Stimulated activated CD8-positive, alpha-beta memory T cell treated with anti-CD3 and anti-CD28 coated beads, Interleukin-4, amount 100 ng/mL, for 24 hours (primary cell): ENCODE results near the gene MGMT.

Experiments used
- DNase-seq: peaks from one replicate; pipeline ENCODE4 v3.0.0-alpha.2; 2020; ENCODE audit warnings: low read depth

The MGMT gene

GRCh38 chr10:129690248-129691070 is 223.4 kb downstream of the MGMT start:
- DNase-seq, result no peak

DNA sequence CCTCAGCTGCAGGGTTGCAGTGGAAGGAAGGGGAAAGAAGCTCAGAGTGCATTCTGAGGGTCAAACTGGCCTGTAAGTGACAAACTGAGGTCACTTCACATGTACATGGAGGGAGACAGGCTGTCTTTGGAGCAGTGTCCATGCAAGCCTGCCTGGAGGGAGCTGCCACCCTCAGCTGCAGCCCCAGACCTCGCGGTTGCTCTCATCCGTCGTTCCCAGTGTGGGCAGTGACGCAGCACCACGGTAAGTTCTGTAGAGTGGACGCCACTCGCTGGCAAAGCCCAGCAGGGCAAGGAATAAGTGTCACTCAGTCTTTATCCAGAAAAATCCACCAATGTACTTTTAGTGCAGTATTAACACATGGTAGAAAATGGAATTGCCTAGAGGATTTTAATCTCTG is 225.7 kb downstream of the MGMT start:
- DNase-seq, result no peak

GRCh38 chr10:129693382-129693781 is 226.3 kb downstream of the MGMT start:
- no peak for DNase-seq

- no peak for DNase-seq
Measured at GRCh38 chr10:129694184-129694583, 227.1 kb downstream of the MGMT start.

GRCh38 chr10:129694691-129695243 is 227.7 kb downstream of the MGMT start:
- DNase-seq, result no peak

- DNase-seq, result no peak
Measured at GRCh38 chr10:129695671-129696070, 228.6 kb downstream of the MGMT start.

DNA sequence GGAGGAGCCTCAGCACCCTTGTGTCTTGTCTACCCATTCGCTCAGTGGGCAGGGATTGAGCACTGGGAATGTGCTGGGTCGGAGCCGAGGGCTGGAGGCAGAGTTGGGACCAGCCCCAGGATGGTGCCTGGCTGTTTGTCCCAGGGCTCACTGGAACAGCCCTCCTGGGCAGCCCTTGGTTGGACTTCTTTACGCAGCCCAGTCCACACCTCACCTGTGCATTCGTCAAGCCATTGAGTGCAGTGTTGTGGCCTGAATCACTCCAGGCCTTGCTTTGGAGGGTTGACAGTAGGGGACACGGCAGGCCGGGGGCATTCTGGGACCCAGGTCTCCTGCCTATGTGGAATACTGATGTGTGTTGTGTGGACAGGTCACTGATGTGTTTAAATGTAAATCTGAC is 229.6 kb downstream of the MGMT start:
- no peak for DNase-seq

GRCh38 chr10:129697463-129698247 is 230.6 kb downstream of the MGMT start:
- DNase-seq, result no peak

- no peak for DNase-seq
Measured at GRCh38 chr10:129699722-129700340, 232.8 kb downstream of the MGMT start.

DNA sequence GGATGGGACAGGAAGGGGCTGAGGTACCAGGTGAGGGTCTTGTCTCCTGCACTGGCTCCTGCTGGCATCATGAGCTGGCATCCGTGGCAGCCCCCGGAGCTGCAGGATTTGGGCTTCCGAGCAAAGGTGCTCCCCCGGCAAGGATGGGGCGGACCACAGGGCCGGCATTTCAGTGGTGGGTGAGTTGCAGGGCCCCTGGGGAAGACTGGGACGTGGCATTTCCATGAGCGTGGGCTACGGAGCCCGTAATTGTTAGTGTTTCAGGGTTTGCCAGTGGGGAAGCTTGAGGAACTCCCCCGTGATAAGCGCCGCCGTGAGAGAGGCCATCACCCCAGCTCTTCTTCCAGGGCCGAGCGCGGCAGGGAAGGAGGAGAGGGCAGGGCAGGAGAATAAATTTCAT is 235.6 kb downstream of the MGMT start:
- no peak for DNase-seq

DNA sequence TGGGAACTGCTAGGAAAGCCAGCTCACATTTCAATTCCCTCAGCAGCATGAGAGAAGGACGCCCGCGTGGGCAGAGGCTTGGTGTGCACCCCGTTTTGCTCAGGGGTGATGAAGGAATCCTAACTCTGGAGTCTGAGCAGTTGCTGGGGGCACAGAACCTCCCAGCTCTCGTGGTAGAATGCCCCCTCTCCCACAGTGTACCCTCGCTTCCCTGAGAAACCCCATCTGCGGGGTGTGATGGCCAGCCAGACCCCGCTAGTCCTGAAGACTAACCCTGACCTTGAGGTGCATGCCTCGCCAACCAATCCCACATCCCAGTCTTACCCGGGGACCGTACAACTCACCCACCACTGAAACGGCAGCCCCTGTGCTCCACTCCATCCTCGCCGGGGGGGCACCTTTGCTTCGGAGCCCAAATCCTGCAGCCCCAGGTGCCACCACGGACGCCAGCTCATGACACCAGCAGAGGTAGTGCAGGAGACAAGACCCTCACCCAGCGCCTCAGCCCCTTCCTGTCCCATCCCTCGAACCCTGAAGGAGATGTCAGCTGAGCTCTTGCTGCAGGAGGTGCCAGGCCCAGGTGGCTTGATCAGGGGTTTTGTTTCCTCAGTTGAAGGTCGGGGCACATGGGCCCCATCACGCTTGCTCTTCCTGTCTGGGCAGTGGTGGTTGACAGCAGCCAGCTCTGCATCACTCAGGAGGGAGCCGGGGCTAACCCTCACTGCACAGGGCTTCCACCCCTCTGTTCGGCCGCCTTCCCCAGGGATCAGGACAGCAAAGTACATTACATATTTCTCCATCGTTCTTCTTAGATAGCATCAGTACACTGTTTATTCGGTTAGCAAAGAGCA is 236.5 kb downstream of the MGMT start:
- no peak for DNase-seq

- DNase-seq, result no peak
Measured at GRCh38 chr10:129704225-129704624, 237.2 kb downstream of the MGMT start.

- no peak for DNase-seq
Measured at GRCh38 chr10:129704786-129705525, 237.9 kb downstream of the MGMT start.

GRCh38 chr10:129705676-129706075 is 238.6 kb downstream of the MGMT start:
- DNase-seq, result no peak

DNA sequence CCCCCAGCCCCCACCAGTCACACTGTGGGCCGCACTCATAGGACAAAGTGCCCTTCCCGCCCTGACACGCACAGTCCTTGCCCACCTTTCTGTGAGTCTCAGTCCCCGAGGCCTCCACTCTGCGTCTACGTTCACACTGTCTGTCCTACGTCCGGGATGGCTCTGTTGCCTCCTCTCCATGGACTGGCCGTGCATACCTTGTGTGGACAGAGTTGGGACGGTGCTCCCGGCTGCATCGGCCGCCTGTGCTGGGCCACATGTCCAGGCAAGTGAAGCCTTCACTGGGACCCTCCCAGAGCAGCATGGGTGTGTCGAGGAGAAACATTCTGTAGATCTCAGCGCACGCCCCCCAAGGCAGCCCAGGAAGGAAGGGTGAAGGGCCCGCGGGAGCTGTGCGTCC is 239.0 kb downstream of the MGMT start:
- no peak for DNase-seq

GRCh38 chr10:129706523-129706922 is 239.5 kb downstream of the MGMT start:
- DNase-seq, result no peak

DNA sequence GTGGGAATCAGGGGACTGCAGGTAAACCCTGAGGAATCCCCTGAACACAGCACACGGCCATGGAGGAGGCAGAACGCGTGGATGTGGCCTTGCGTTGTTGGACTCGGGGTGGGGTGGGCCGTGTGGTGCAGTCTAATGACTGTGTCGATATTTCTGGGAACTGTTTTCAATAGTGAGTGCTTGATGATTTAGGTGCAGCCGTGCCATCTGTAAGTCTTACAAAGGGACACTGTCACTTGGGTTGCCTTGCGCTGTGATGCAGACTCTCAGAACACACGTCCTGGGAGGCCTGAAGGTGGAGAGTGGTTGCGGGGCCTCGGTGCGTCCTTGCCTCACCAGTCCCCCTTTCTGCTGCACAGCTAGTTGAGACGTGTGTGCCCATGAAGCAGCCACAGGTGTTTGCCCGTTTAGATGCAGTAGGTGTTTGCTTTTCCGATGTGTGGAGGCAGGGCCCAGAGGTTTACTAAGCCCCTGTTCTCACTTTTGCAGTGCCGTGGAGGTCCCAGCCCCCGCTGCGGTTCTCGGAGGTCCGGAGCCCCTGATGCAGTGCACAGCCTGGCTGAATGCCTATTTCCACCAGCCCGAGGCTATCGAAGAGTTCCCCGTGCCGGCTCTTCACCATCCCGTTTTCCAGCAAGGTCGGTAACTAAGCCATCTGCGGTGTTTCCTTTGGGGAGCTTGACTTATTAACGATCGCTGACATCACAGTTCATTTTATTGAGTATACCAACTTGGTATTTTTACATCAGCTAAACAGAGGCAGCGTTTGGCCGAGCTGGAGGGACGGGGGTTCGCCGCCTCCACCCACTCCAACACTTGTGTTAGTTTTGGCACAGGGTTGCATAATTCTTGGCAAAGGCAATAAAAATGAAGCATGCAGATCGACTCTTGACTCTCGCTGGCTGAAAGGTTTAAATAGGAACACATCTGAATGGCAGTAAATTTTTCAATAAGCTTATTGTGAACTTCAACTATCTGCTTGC is 240.7 kb downstream of the MGMT start:
- DNase-seq, result no peak

GRCh38 chr10:129709101-129709500 is 242.1 kb downstream of the MGMT start:
- no peak for DNase-seq

DNA sequence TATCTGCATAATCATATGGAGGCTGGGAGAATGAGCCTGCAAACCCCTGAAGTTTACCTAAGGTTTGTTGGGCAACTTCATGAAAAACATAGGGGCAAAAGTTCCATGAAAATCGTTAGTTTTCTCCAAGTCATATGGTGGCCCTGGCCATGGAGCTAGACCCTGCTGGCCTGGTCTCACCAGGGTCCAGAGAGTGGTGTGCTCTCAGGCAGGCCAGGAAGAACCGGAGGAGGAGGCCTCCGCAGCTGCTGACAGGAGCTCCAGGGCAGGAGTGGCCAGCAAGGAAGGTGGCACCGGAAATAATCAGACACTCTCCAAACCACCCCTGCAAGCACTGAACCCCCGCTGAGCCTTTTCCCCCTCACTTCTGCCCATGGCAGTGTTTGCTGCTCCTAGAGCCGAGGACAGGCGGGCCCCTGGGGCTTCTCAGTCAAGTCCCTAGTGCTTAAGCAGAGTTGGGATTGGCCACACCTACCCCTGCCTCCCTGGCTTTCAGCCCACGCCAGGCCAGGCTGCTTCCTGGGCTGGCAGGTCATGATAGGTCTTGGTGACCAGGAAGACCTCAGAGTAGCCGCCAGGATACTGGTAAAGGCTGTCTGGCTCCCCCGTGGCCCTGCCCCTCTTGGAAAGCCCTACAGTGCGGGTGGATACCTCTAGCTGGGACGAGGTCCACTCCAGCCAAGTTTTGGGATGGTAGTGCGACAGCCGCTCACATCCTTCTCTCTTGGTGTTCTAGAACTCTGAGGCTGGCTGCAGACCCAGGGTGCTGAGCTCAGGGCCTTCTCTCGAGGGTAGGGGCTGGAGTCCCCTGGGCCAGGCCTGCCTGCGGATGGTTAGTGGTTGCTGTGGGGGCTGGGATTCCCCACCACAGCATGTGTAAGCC is 242.8 kb downstream of the MGMT start:
- no peak for DNase-seq
